Measurements from ENCODE around the gene CMSS1. TPM values are rescaled to one million over a fixed set of nuclear protein-coding genes. Genes with fewer than 3 reads are reported as not detected.

CMSS1 gene
- total RNA-seq, 2 experiments from 2014 or later: 95.6 to 97.2 TPM

- intact Hi-C loops (cut with micrococcal nuclease): loop anchor here (1.0 kb wide), 4 partner anchors 19 to 191 kb away; no protein-coding TSS in a partner anchor
These were observed 39.0 kb downstream of the CMSS1 start for GRCh38 chr3:99856437-99857220.

GRCh38 chr3:99857278-99857677 lies 39.6 kb downstream of the CMSS1 start:
- H3K4me1 Mint-ChIP-seq (ENCODE audit: low read depth): peaks cover 22% of the 10 kb centered on the region
- H3K27me3 Mint-ChIP-seq: no peaks in the 10 kb centered on the region
- ChIA-PET POLR2A (no interaction called here), CTCF (interaction anchor here (0.6 kb wide), 1 partner anchor 606 kb away, joined by 3 read pairs; no protein-coding TSS in a partner anchor)
- no peaks in the 10 kb centered on the region for H3K9me3 Mint-ChIP-seq
- no peak overlapping the region for H3K27ac Mint-ChIP-seq
- H3K4me3 Mint-ChIP-seq: no peak overlapping the region
- intact Hi-C loops (cut with micrococcal nuclease): no loop called here
- no peak for DNase-seq
- peaks cover 8% of the 10 kb centered on the region for H3K36me3 Mint-ChIP-seq

More at GRCh38 chr3:99856437-99857220, 39.0 kb downstream of the CMSS1 start:
- peaks cover 22% of the 10 kb centered on the region for H3K4me1 Mint-ChIP-seq (ENCODE audit: low read depth)
- H3K36me3 Mint-ChIP-seq: peaks cover 8% of the 10 kb centered on the region
- DNase-seq: no peak
- no peaks in the 10 kb centered on the region for H3K27me3 Mint-ChIP-seq
- H3K9me3 Mint-ChIP-seq: no peaks in the 10 kb centered on the region
- CTCF ChIA-PET: no interaction called here
- no peak overlapping the region for H3K27ac Mint-ChIP-seq
- POLR2A ChIA-PET: no interaction called here
- H3K4me3 Mint-ChIP-seq: no peak overlapping the region

GRCh38 chr3:99858469-99858868 lies 40.8 kb downstream of the CMSS1 start:
- Mint-ChIP-seq H3K27ac (no peak overlapping the region), H3K4me3 (no peak overlapping the region), H3K27me3 (no peaks in the 10 kb centered on the region), H3K36me3 (peaks cover 13% of the 10 kb centered on the region), H3K4me1 (ENCODE audit: low read depth) (peaks cover 22% of the 10 kb centered on the region), H3K9me3 (no peaks in the 10 kb centered on the region)
- intact Hi-C loops (cut with micrococcal nuclease): no loop called here
- ChIA-PET CTCF (no interaction called here), POLR2A (no interaction called here)
- DNase-seq: no peak

GRCh38 chr3:99859825-99860224 lies 42.2 kb downstream of the CMSS1 start:
- DNase-seq: no peak
- H3K27me3 Mint-ChIP-seq: no peaks in the 10 kb centered on the region
- ChIA-PET CTCF (interaction anchor here (1.5 kb wide), 1 partner anchor 16 kb away, joined by 3 read pairs; no protein-coding TSS in a partner anchor), POLR2A (interaction anchor here (0.6 kb wide), 1 partner anchor 214 kb away, joined by 4 read pairs; no protein-coding TSS in a partner anchor)
- no peak overlapping the region for H3K27ac Mint-ChIP-seq
- peaks cover 22% of the 10 kb centered on the region for H3K4me1 Mint-ChIP-seq (ENCODE audit: low read depth)
- no peaks in the 10 kb centered on the region for H3K9me3 Mint-ChIP-seq
- H3K4me3 Mint-ChIP-seq: no peak overlapping the region
- H3K36me3 Mint-ChIP-seq: peaks cover 15% of the 10 kb centered on the region
- intact Hi-C loops (cut with micrococcal nuclease): loop anchor here (1.0 kb wide), 1 partner anchor 8 kb away; no protein-coding TSS in a partner anchor

- H3K4me1 Mint-ChIP-seq (ENCODE audit: low read depth): peaks cover 24% of the 10 kb centered on the region
- CTCF ChIA-PET: no interaction called here
- peaks cover 11% of the 10 kb centered on the region for H3K36me3 Mint-ChIP-seq
- no peaks in the 10 kb centered on the region for H3K9me3 Mint-ChIP-seq
- DNase-seq: no peak
- H3K27me3 Mint-ChIP-seq: no peaks in the 10 kb centered on the region
- H3K4me3 Mint-ChIP-seq: no peak overlapping the region
- POLR2A ChIA-PET: no interaction called here
- intact Hi-C loops (cut with micrococcal nuclease): no loop called here
- H3K27ac Mint-ChIP-seq: no peak overlapping the region
These were observed 43.6 kb downstream of the CMSS1 start for GRCh38 chr3:99861216-99861615.

- POLR2A ChIA-PET: no interaction called here
- DNase-seq: no peak
- Mint-ChIP-seq H3K9me3 (no peaks in the 10 kb centered on the region), H3K27me3 (no peaks in the 10 kb centered on the region), H3K36me3 (peaks cover 11% of the 10 kb centered on the region), H3K4me3 (no peak overlapping the region), H3K27ac (no peak overlapping the region), H3K4me1 (ENCODE audit: low read depth) (peaks cover 26% of the 10 kb centered on the region)
- CTCF ChIA-PET: interaction anchor here (0.9 to 1.2 kb wide), 3 partner anchors 13 to 31 kb away, joined by 3 read pairs; no protein-coding TSS in a partner anchor
- intact Hi-C loops (cut with micrococcal nuclease): no loop called here
These were observed 44.5 kb downstream of the CMSS1 start for GRCh38 chr3:99862208-99862607.

GRCh38 chr3:99863002-99863401 lies 45.3 kb downstream of the CMSS1 start:
- no peaks in the 10 kb centered on the region for H3K9me3 Mint-ChIP-seq
- intact Hi-C loops (cut with micrococcal nuclease): no loop called here

GRCh38 chr3:99863588-99863987 lies 45.9 kb downstream of the CMSS1 start:
- ChIA-PET CTCF (no interaction called here), POLR2A (no interaction called here)
- Mint-ChIP-seq H3K36me3 (peaks cover 11% of the 10 kb centered on the region), H3K27me3 (no peaks in the 10 kb centered on the region), H3K9me3 (no peaks in the 10 kb centered on the region), H3K4me3 (no peak overlapping the region), H3K27ac (no peak overlapping the region), H3K4me1 (ENCODE audit: low read depth) (peaks cover 38% of the 10 kb centered on the region)
- intact Hi-C loops (cut with micrococcal nuclease): no loop called here
- no peak for DNase-seq

More at GRCh38 chr3:99863002-99863401, 45.3 kb downstream of the CMSS1 start:
- Mint-ChIP-seq H3K27me3 (no peaks in the 10 kb centered on the region), H3K4me1 (ENCODE audit: low read depth) (peaks cover 32% of the 10 kb centered on the region), H3K4me3 (no peak overlapping the region), H3K36me3 (peaks cover 11% of the 10 kb centered on the region), H3K27ac (no peak overlapping the region)
- ChIA-PET CTCF (interaction anchor here (1.2 kb wide), 1 partner anchor 12 kb away, joined by 3 read pairs; no protein-coding TSS in a partner anchor), POLR2A (no interaction called here)
- DNase-seq: no peak

GRCh38 chr3:99864289-99864688 lies 46.6 kb downstream of the CMSS1 start:
- Mint-ChIP-seq H3K9me3 (no peaks in the 10 kb centered on the region), H3K27me3 (no peaks in the 10 kb centered on the region), H3K36me3 (peaks cover 7% of the 10 kb centered on the region), H3K4me3 (no peak overlapping the region), H3K4me1 (ENCODE audit: low read depth) (peaks cover 34% of the 10 kb centered on the region), H3K27ac (no peak overlapping the region)
- no peak for DNase-seq
- intact Hi-C loops (cut with micrococcal nuclease): no loop called here
- ChIA-PET CTCF (no interaction called here), POLR2A (no interaction called here)

GRCh38 chr3:99865321-99865720 lies 47.7 kb downstream of the CMSS1 start:
- intact Hi-C loops (cut with micrococcal nuclease): no loop called here
- POLR2A ChIA-PET: no interaction called here
- no peaks in the 10 kb centered on the region for H3K27me3 Mint-ChIP-seq
- no peak overlapping the region for H3K4me3 Mint-ChIP-seq
- peaks cover 34% of the 10 kb centered on the region for H3K4me1 Mint-ChIP-seq (ENCODE audit: low read depth)
- CTCF ChIA-PET: no interaction called here
- H3K36me3 Mint-ChIP-seq: peaks cover 7% of the 10 kb centered on the region
- DNase-seq: no peak
- H3K9me3 Mint-ChIP-seq: no peaks in the 10 kb centered on the region
- H3K27ac Mint-ChIP-seq: no peak overlapping the region

GRCh38 chr3:99866261-99866761 lies 48.6 kb downstream of the CMSS1 start:
- Mint-ChIP-seq H3K27ac (no peak overlapping the region), H3K4me3 (no peak overlapping the region), H3K36me3 (peaks cover 7% of the 10 kb centered on the region), H3K4me1 (ENCODE audit: low read depth) (peaks cover 34% of the 10 kb centered on the region), H3K27me3 (no peaks in the 10 kb centered on the region), H3K9me3 (no peaks in the 10 kb centered on the region)
- DNase-seq: no peak
- intact Hi-C loops (cut with micrococcal nuclease): no loop called here
- ChIA-PET POLR2A (no interaction called here), CTCF (no interaction called here)

- Mint-ChIP-seq H3K36me3 (peaks cover 4% of the 10 kb centered on the region), H3K27ac (no peak overlapping the region), H3K9me3 (no peaks in the 10 kb centered on the region), H3K4me1 (ENCODE audit: low read depth) (peaks cover 38% of the 10 kb centered on the region), H3K4me3 (no peak overlapping the region), H3K27me3 (no peaks in the 10 kb centered on the region)
- no peak for DNase-seq
- intact Hi-C loops (cut with micrococcal nuclease): loop anchor here (1.0 kb wide), 1 partner anchor 8 kb away; no protein-coding TSS in a partner anchor
- POLR2A ChIA-PET: interaction anchor here (0.9 kb wide), 1 partner anchor 402 kb away, joined by 3 read pairs; no protein-coding TSS in a partner anchor
- CTCF ChIA-PET: interaction anchor here (1.0 to 1.9 kb wide), 2 partner anchors 36 to 50 kb away, joined by 3 to 7 read pairs; partner anchors contain the start of gene CMSS1
These were observed 50.1 kb downstream of the CMSS1 start for GRCh38 chr3:99867594-99868310.
